Measurements from ENCODE around the gene STXBP3.

- TF ChIP-seq CTCF (IDR thresholded peaks at IDR 0.05; ENCODE audit: poor library complexity), result no peak
- no peak for TF ChIP-seq EZH2phosphoT487 (IDR thresholded peaks at IDR 0.05; ENCODE audit: low read depth, severe bottlenecking, unreplicated experiment)
Measured at GRCh38 chr1:108750476-108751181, 4.2 kb downstream of the STXBP3 start.

Data from hepatocyte (in vitro differentiated cells).